Right ventricle myocardium inferior (tissue), 1 donor: ENCODE data around the gene FNDC11. TPM values are rescaled to one million over a fixed set of nuclear protein-coding genes. Genes with fewer than 3 reads are reported as not detected.
"Not testable (repeated sequence)": the region's sequence is repeated elsewhere in the genome, so short reads cannot be mapped to it uniquely, and the experiment has no call there.

ENCODE experiments used
- ATAC-seq: fragments of 200-7000 bp; cut with Tn5 transposase; one replicate; pipeline ENCODE4 v1.9.1; 2020; ENCODE audit warnings: mild to moderate bottlenecking, moderate library complexity
- DNase-seq: peaks from one replicate; pipeline ENCODE4 v3.0.0; 2021; ENCODE audit errors: missing footprints
- intact Hi-C: fragments of 100-400 bp; cut with DNase I; formaldehyde crosslinking; loops from one replicate; pipeline ENCODE4 v1.11.0; 2022
- total RNA-seq: library from RNA; stranded (reverse); fragmentation: NEBNext Ultra II Directional; extraction: Animal tissue kit (Norgen Biotek cat#: 25700); gene quantifications from one replicate; pipeline ENCODE4 v1.2.1, GENCODE V29; 2021
- donor health status: DM: no; HTN: yes; CAD: no; lungs with severe emphysema.

FNDC11 gene
- total RNA-seq, 1 donor from 2014 or later: 0.16 TPM

GRCh38 chr20:63561624-63562396 lies 7.9 kb downstream of the FNDC11 start:
- intact Hi-C loops: no loop called here
- ATAC-seq (no peak), DNase-seq (no peak)

GRCh38 chr20:63562461-63563224 lies 8.7 kb downstream of the FNDC11 start:
- ATAC-seq: no peak
- intact Hi-C loops: no loop called here
- DNase-seq: no peak

- intact Hi-C loops: no loop called here
- ATAC-seq: no peak
- no peak for DNase-seq
Observed at GRCh38 chr20:63563225-63563935, 9.4 kb downstream of the FNDC11 start.

DNA sequence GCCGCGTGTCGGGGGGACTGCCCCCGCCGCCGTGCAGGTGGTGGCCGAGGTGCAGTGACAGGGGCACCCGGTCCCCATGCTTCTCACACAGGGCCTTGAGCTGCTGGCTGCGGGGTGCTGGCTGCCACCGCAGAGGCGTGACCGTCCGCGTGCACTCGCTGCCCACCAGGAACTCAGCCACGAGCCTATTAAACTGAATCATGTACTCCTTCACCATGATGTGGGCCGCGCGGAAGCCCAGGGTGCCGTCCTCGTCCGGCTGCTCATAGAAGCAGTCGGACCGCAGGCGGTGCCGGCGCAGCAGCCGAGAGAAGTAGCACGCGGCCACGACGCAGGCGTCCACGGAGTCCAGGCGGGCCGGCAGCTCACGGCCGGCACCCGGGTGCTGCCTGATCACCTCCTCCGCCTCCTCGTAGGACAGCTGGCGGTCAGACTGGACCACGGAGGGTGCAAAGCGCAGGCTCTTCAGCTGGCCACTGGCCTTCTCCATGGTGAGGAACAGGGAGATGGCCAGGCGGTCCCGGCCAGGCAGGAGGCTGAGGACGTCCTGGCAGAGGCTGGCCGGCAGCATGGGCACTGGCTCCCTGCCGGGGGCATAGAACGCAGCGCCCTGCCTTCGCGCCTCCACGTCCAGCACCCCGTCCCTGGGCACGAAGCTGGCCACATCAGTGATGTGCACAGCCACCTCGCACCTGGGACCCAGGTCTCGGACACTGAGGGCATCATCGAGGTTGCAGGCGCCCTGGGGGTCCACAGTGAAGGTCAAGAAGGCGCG lies 10.3 kb downstream of the FNDC11 start:
- no peak for DNase-seq
- intact Hi-C loops: no loop called here

GRCh38 chr20:63565021-63565698 lies 11.2 kb downstream of the FNDC11 start:
- intact Hi-C loops: no loop called here
- ATAC-seq: no peak
- no peak for DNase-seq

More for the DNA sequence above, 10.3 kb downstream of the FNDC11 start:
- ATAC-seq: no peak

GRCh38 chr20:63565699-63566335 lies 11.9 kb downstream of the FNDC11 start:
- intact Hi-C loops: no loop called here
- ATAC-seq (no peak), DNase-seq (no peak)

DNA sequence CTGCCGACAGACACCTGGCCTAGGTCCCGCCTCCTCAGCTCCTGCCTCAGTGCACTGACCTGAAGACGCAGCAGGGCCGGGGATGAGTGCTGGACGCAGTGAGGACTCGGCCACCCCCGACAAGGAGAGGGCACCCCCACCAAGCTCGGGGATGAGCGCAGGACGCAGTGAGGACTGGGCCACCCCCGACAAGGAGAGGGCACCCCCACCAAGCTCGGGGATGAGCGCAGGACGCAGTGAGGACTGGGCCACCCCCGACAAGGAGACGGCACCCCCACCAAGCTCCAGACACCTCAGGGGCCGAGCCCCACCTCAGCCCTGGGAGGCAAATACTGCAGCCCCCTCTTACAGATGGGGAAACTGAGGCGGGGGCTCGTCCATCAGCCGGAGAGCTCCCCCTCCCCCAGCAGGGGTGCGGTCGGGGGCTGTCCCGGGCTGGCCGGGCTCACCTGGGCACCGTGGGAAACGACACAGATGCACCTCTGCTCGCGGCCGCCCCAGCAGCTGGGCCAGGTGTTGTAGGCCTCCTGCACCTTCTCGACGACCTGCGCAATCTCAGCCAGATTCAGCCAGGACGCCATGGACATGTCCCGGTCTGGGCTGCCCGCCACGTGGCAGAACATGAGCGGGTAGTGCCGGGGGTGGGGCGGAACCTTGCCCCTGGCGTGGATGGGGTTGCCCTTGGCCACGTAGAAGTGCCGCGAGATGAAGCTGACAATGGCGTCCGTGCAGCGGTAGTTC lies 12.6 kb downstream of the FNDC11 start:
- ATAC-seq: no peak

GRCh38 chr20:63567136-63567385 lies 13.1 kb downstream of the FNDC11 start:
- ATAC-seq: peak; percentile 4
- no peak for DNase-seq
- intact Hi-C loops: no loop called here

More for the DNA sequence above, 12.6 kb downstream of the FNDC11 start:
- DNase-seq: no peak
- intact Hi-C loops: no loop called here

- ATAC-seq (peak; percentile 38), DNase-seq (peak; percentile 91)
- intact Hi-C loops: no loop called here
Observed at GRCh38 chr20:63567386-63568169, 13.6 kb downstream of the FNDC11 start.

GRCh38 chr20:63568170-63568981 lies 14.4 kb downstream of the FNDC11 start:
- intact Hi-C loops: no loop called here
- no peak for ATAC-seq
- DNase-seq: no peak

- intact Hi-C loops: no loop called here
- ATAC-seq (no peak), DNase-seq (no peak)
Observed at GRCh38 chr20:63568986-63569949, 15.3 kb downstream of the FNDC11 start.

- DNase-seq (no peak), ATAC-seq (no peak)
- intact Hi-C loops: no loop called here
Observed at GRCh38 chr20:63570281-63571086, 16.5 kb downstream of the FNDC11 start.

- ATAC-seq, DNase-seq, intact Hi-C loops: not testable (repeated sequence)
Observed at GRCh38 chr20:63571087-63571478, 17.1 kb downstream of the FNDC11 start.
